GM20431 (cell line): ENCODE results near the gene ECPAS.
"Not testable (repeated sequence)": the region's sequence is repeated elsewhere in the genome, so short reads cannot be mapped to it uniquely, and the experiment has no call there.

Source experiments
- in situ Hi-C: fragments of 300-500 bp; cut with MseI, MboI; formaldehyde crosslinking; loops from one replicate; pipeline ENCODE4 v1.15.0; 2020; ENCODE audit warnings: low sequenced_read_pairs; ENCODE audit not compliant: unreplicated experiment

ECPAS gene

GRCh38 chr9:111483858-111484571 lies at the start of gene ECPAS:
TSS of gene ECPAS (minus strand) at chr9:111484383. CDS start at chr9:111472918, 11,465 bp downstream.
- in situ Hi-C loops, result no loop called here

GRCh38 chr9:111533099-111533790 lies 49.1 kb upstream of the ECPAS start:
- in situ Hi-C loops, result no loop called here

GRCh38 chr9:111531716-111532115 lies 47.5 kb upstream of the ECPAS start:
- in situ Hi-C loops, result no loop called here

GRCh38 chr9:111529787-111530186 lies 45.6 kb upstream of the ECPAS start:
- in situ Hi-C loops, result no loop called here

GRCh38 chr9:111527347-111527746 lies 43.2 kb upstream of the ECPAS start:
- in situ Hi-C loops, result no loop called here

GRCh38 chr9:111525056-111525977 lies 41.1 kb upstream of the ECPAS start, which contains the start of gene ZNF483:
TSS of gene ZNF483 (plus strand) at chr9:111525179. CDS start at chr9:111527396, 2,217 bp downstream.
- in situ Hi-C loops, result no loop called here

GRCh38 chr9:111524731-111525055 lies 40.5 kb upstream of the ECPAS start:
- in situ Hi-C loops, result no loop called here

- in situ Hi-C loops, result no loop called here
Measured at GRCh38 chr9:111516061-111516465, 31.9 kb upstream of the ECPAS start.

- in situ Hi-C loops, result no loop called here
Measured at GRCh38 chr9:111514967-111515366, 30.8 kb upstream of the ECPAS start.

GRCh38 chr9:111511581-111511980 lies 27.4 kb upstream of the ECPAS start:
- in situ Hi-C loops, result not testable (repeated sequence)

- in situ Hi-C loops, result no loop called here
Measured at GRCh38 chr9:111502506-111502905, 18.3 kb upstream of the ECPAS start.

- in situ Hi-C loops, result no loop called here
Measured at GRCh38 chr9:111501648-111502047, 17.5 kb upstream of the ECPAS start.

- in situ Hi-C loops, result no loop called here
Measured at GRCh38 chr9:111501005-111501562, 16.9 kb upstream of the ECPAS start.

- in situ Hi-C loops, result not testable (repeated sequence)
Measured at GRCh38 chr9:111497196-111497595, 13.0 kb upstream of the ECPAS start.

- in situ Hi-C loops, result no loop called here
Measured at GRCh38 chr9:111484572-111484894, 350 bp upstream of the ECPAS start.

GRCh38 chr9:111483439-111483857 lies 735 bp downstream of the ECPAS start:
- in situ Hi-C loops, result no loop called here

- in situ Hi-C loops, result no loop called here
Measured at GRCh38 chr9:111482694-111483438, 1.3 kb downstream of the ECPAS start.

- in situ Hi-C loops, result no loop called here
Measured at GRCh38 chr9:111481885-111482636, 2.1 kb downstream of the ECPAS start.

- in situ Hi-C loops, result no loop called here
Measured at GRCh38 chr9:111477677-111478076, 6.5 kb downstream of the ECPAS start.
